ENCODE results near the gene PRKCQ. TPM values are rescaled to one million over a fixed set of nuclear protein-coding genes. Genes with fewer than 3 reads are reported as not detected.

The PRKCQ gene
- total RNA-seq, 1 donor from 2014 or later = 24.0 TPM

DNA sequence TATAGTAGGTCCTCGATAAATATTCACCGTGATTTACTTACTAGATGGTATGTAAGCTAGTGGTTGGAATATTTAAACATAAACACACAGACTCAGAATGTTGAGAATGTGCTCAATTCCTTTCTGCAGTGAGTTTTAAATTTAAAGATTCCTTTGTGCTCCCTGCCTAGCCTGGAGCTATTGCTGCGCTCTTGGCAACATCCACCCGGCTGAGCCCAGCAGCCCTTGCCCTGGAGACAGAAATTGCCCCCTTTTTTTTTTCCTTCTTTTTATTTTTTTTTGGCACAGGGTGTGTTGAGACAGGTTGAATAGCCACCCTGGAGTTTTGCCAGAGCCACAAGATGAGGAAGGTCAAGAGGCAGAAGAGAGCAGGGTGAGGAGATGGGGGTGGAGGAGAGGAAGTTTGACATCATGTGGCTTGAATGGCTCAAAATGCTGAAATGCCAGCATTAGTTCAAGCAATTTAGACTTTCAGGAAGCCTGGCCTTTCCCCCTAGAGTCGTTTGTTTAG lies 180.8 kb downstream of the PRKCQ start:
- Mint-ChIP-seq H3K4me1 (ENCODE audit: unreplicated experiment) (peaks cover 36% of the 10 kb centered on the region), H3K27ac (ENCODE audit: unreplicated experiment) (no peak overlapping the region)
- no peak for DNase-seq (ENCODE audit: low spot score)

DNA sequence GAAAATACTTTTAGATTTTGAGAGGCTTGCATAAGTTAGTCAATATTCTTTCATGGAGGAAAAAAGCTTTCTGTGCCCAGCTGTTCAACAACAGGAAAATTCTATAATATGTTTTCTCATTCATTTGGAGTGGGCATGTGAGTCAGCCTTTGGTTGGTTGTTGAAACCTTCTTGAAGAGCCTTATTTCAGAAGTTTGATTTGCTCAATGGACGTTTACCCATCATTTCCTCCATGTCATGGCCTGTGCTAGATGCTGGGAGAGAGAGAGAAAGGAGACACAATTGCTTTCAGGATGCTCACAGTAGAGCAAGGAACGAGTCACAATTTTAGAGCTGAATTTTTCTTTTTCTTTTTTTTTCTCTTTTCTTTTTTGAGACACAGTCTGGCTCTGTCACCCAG lies 181.7 kb downstream of the PRKCQ start:
- no peak overlapping the region for H3K4me3 Mint-ChIP-seq (ENCODE audit: unreplicated experiment)
- peaks cover 32% of the 10 kb centered on the region for H3K4me1 Mint-ChIP-seq (ENCODE audit: unreplicated experiment)
- TF ChIP-seq, protein P1, sequence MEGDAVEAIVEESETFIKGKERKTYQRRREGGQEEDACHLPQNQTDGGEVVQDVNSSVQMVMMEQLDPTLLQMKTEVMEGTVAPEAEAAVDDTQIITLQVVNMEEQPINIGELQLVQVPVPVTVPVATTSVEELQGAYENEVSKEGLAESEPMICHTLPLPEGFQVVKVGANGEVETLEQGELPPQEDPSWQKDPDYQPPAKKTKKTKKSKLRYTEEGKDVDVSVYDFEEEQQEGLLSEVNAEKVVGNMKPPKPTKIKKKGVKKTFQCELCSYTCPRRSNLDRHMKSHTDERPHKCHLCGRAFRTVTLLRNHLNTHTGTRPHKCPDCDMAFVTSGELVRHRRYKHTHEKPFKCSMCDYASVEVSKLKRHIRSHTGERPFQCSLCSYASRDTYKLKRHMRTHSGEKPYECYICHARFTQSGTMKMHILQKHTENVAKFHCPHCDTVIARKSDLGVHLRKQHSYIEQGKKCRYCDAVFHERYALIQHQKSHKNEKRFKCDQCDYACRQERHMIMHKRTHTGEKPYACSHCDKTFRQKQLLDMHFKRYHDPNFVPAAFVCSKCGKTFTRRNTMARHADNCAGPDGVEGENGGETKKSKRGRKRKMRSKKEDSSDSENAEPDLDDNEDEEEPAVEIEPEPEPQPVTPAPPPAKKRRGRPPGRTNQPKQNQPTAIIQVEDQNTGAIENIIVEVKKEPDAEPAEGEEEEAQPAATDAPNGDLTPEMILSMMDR (IDR thresholded peaks at IDR 0.05; ENCODE audit: unreplicated experiment) = no peak
- H3K9me3 Mint-ChIP-seq (ENCODE audit: unreplicated experiment) = no peaks in the 10 kb centered on the region
- no peaks in the 10 kb centered on the region for H3K36me3 Mint-ChIP-seq (ENCODE audit: low read depth, unreplicated experiment)
- no peaks in the 10 kb centered on the region for H3K27me3 Mint-ChIP-seq (ENCODE audit: unreplicated experiment)
- DNase-seq (ENCODE audit: low spot score) = no peak
- no peak overlapping the region for H3K27ac Mint-ChIP-seq (ENCODE audit: unreplicated experiment)

More for the DNA sequence above, 180.8 kb downstream of the PRKCQ start:
- no peaks in the 10 kb centered on the region for H3K9me3 Mint-ChIP-seq (ENCODE audit: unreplicated experiment)
- H3K4me3 Mint-ChIP-seq (ENCODE audit: unreplicated experiment) = no peak overlapping the region
- no peaks in the 10 kb centered on the region for H3K27me3 Mint-ChIP-seq (ENCODE audit: unreplicated experiment)
- H3K36me3 Mint-ChIP-seq (ENCODE audit: low read depth, unreplicated experiment) = no peaks in the 10 kb centered on the region
- TF ChIP-seq, protein P1 (IDR thresholded peaks at IDR 0.05; ENCODE audit: unreplicated experiment) = no peak

DNA sequence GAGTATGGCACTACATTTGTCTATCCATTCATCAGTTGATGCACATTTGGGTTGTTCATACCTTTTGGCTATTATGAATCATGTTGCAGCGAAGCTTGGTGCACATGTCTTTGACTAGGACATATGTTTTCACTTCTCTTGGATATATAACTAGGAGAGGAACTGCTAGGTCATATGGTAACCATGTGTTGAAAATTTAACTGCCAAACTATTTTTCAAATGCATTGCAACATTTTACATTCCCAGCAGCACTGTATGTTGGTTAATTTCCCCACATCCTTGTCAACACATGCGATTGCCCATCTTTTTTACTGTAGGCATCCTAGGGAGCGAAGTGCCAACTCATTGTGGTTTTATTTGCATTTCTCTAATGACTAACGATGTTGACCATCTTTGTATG lies 183.4 kb downstream of the PRKCQ start:
- Mint-ChIP-seq H3K9me3 (ENCODE audit: unreplicated experiment) (no peaks in the 10 kb centered on the region), H3K36me3 (ENCODE audit: low read depth, unreplicated experiment) (no peaks in the 10 kb centered on the region), H3K4me1 (ENCODE audit: unreplicated experiment) (peaks cover 18% of the 10 kb centered on the region), H3K27me3 (ENCODE audit: unreplicated experiment) (no peaks in the 10 kb centered on the region), H3K27ac (ENCODE audit: unreplicated experiment) (no peak overlapping the region), H3K4me3 (ENCODE audit: unreplicated experiment) (no peak overlapping the region)
- no peak for DNase-seq (ENCODE audit: low spot score)
- TF ChIP-seq, protein P1 (IDR thresholded peaks at IDR 0.05; ENCODE audit: unreplicated experiment) = no peak

DNA sequence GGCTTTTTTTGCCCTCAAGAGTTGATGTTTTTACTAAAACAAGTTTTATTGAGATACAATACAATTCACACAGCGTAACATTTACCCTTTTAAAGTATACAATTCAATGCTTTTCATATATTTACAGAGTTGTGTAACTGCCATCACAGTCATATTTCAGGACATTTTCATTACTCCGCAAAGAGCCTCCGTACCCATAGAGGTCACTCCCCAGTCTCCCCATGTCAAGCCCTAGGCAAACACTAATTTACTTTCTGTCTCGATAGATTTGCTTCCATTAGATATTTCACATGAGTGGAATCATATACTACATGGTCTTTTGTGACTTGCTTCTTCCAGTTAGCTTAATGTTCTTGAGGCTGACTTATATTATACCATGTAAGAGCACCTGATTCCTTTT lies 183.8 kb downstream of the PRKCQ start:
- TF ChIP-seq, protein P1 (IDR thresholded peaks at IDR 0.05; ENCODE audit: unreplicated experiment) = no peak
- Mint-ChIP-seq H3K27me3 (ENCODE audit: unreplicated experiment) (no peaks in the 10 kb centered on the region), H3K36me3 (ENCODE audit: low read depth, unreplicated experiment) (no peaks in the 10 kb centered on the region), H3K4me1 (ENCODE audit: unreplicated experiment) (peaks cover 18% of the 10 kb centered on the region), H3K4me3 (ENCODE audit: unreplicated experiment) (no peak overlapping the region), H3K9me3 (ENCODE audit: unreplicated experiment) (no peaks in the 10 kb centered on the region), H3K27ac (ENCODE audit: unreplicated experiment) (no peak overlapping the region)
- no peak for DNase-seq (ENCODE audit: low spot score)

DNA sequence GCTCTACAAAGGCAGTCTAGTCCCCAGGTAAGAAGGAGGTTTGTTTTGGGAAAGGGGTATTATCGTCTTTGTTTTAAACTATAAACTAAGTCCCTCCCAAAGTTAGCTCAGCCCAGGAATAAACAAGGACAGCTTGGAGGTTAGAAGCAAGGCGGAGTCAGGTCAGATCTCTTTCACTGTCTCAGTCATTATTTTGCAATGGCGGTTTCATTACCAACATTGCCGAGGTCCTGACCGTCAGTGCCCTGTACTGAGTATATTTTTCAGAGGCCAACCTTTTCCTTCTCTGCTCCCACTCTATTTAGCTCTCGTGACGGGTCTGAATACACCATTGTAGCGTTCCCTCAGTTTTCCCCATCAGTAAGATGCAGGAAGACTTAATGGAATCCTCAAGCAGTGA lies 184.5 kb downstream of the PRKCQ start:
- no peak for DNase-seq (ENCODE audit: low spot score)

More for the DNA sequence above, 184.5 kb downstream of the PRKCQ start:
- Mint-ChIP-seq H3K4me1 (ENCODE audit: unreplicated experiment) (peaks cover 14% of the 10 kb centered on the region), H3K27ac (ENCODE audit: unreplicated experiment) (no peak overlapping the region), H3K27me3 (ENCODE audit: unreplicated experiment) (no peaks in the 10 kb centered on the region), H3K9me3 (ENCODE audit: unreplicated experiment) (no peaks in the 10 kb centered on the region), H3K36me3 (ENCODE audit: low read depth, unreplicated experiment) (no peaks in the 10 kb centered on the region), H3K4me3 (ENCODE audit: unreplicated experiment) (no peak overlapping the region)
- TF ChIP-seq, protein P1 (IDR thresholded peaks at IDR 0.05; ENCODE audit: unreplicated experiment) = no peak

All from endothelial cell (in vitro differentiated cells).